ENCODE results near the gene ADGRE3.
A peak's percentile ranks its signal among the peaks of the same experiment; 100 is the strongest.

Gene ADGRE3

GRCh38 chr19:14674764-14675163 lies at the start of gene ADGRE3:
Gene ADGRE3, minus strand, starts transcription at chr19:14674844. Its CDS starts 74 bp downstream, at chr19:14674770.
- no peak for DNase-seq

GRCh38 chr19:14722127-14722526 lies 47.5 kb upstream of the ADGRE3 start:
- no peak for DNase-seq

- no peak for DNase-seq
Observed at GRCh38 chr19:14719162-14719561, 44.5 kb upstream of the ADGRE3 start.

GRCh38 chr19:14718522-14719116 lies 44.0 kb upstream of the ADGRE3 start:
- no peak for DNase-seq

GRCh38 chr19:14715841-14716240 lies 41.2 kb upstream of the ADGRE3 start:
- no peak for DNase-seq

- no peak for DNase-seq
Observed at GRCh38 chr19:14704450-14704849, 29.8 kb upstream of the ADGRE3 start.

- no peak for DNase-seq
Observed at GRCh38 chr19:14703833-14704232, 29.2 kb upstream of the ADGRE3 start.

GRCh38 chr19:14700711-14701375 lies 26.2 kb upstream of the ADGRE3 start:
- DNase-seq: no peak

- DNase-seq: no peak
Observed at GRCh38 chr19:14699641-14700040, 25.0 kb upstream of the ADGRE3 start.

GRCh38 chr19:14695471-14695870 lies 20.8 kb upstream of the ADGRE3 start:
- DNase-seq: no peak

- no peak for DNase-seq
Observed at GRCh38 chr19:14694641-14695266, 20.1 kb upstream of the ADGRE3 start.

GRCh38 chr19:14689598-14690503 lies 15.2 kb upstream of the ADGRE3 start, which contains the start of gene ZNF333:
Gene ZNF333, plus strand, starts transcription at chr19:14690048. Its CDS starts 3,444 bp downstream, at chr19:14693492.
- peak; percentile 100 for DNase-seq

GRCh38 chr19:14686411-14686810 lies 11.8 kb upstream of the ADGRE3 start:
- peak; percentile 30 to 39 for DNase-seq

GRCh38 chr19:14683439-14683838 lies 8.8 kb upstream of the ADGRE3 start:
- no peak for DNase-seq

- no peak for DNase-seq
Observed at GRCh38 chr19:14682084-14682483, 7.4 kb upstream of the ADGRE3 start.

GRCh38 chr19:14678199-14678598 lies 3.6 kb upstream of the ADGRE3 start:
- no peak for DNase-seq

- DNase-seq: no peak
Observed at GRCh38 chr19:14677464-14677863, 2.8 kb upstream of the ADGRE3 start.

- no peak for DNase-seq
Observed at GRCh38 chr19:14676762-14677161, 2.1 kb upstream of the ADGRE3 start.

- DNase-seq: no peak
Observed at GRCh38 chr19:14673088-14673487, 1.6 kb downstream of the ADGRE3 start.

- no peak for DNase-seq
Observed at GRCh38 chr19:14672188-14672872, 2.3 kb downstream of the ADGRE3 start.

- no peak for DNase-seq
Observed at GRCh38 chr19:14670408-14670807, 4.2 kb downstream of the ADGRE3 start.

- DNase-seq: no peak
Observed at GRCh38 chr19:14669940-14670339, 4.7 kb downstream of the ADGRE3 start.
